ENCODE data around the gene ATRNL1. TPM values are rescaled to one million over a fixed set of nuclear protein-coding genes. Genes with fewer than 3 reads are reported as not detected.

The ATRNL1 gene
- polyA plus RNA-seq, 2 of the 4 experiments (the other 2 are of a cell fraction): 0.13 to 0.34 TPM

- Histone ChIP-seq H3K4me3 (no peak overlapping the region), H3K4me2 (no peak overlapping the region), H3K27ac (no peak overlapping the region), H3K4me1 (no peaks in the 10 kb centered on the region), H3K9me3 (no peaks in the 10 kb centered on the region)
- ChIA-PET CTCF (no interaction called here), POLR2A (no interaction called here)
- TF ChIP-seq MAFK (IDR thresholded peaks at IDR 0.05; ENCODE audit: partially characterized antibody) (peak; percentile 73), ZFP36 (IDR thresholded peaks at IDR 0.05; ENCODE audit: borderline replicate concordance, partially characterized antibody) (no peak)
- no peak for ATAC-seq
- no peak for DNase-seq (ENCODE audit: low read depth in 1 of 2, low spot score in 1 of 2)
- FAIRE-seq: no peak
These were observed 569.3 kb downstream of the ATRNL1 start for GRCh38 chr10:115662422-115662821.

- POLR2A ChIA-PET: no interaction called here
- no peak overlapping the region for H3K4me3 ChIP-seq
- no peak overlapping the region for H3K27ac ChIP-seq
- ATAC-seq (no peak), DNase-seq (ENCODE audit: low read depth in 1 of 2, low spot score in 1 of 2) (no peak), FAIRE-seq (no peak)
- TF ChIP-seq CBX2 (IDR thresholded peaks at IDR 0.05; ENCODE audit: borderline replicate concordance, low read depth): no peak
- no peak for TF ChIP-seq FOSL2 (IDR thresholded peaks at IDR 0.05)
- no peak for TF ChIP-seq FOSL2 (CRISPR knock-in tag; IDR thresholded peaks at IDR 0.05)
- no peak for TF ChIP-seq RAD21 (conservative IDR thresholded peaks at IDR 0.05 in 1 of 2, IDR thresholded peaks at IDR 0.05 in 1 of 2)
- no peak for TF ChIP-seq CEBPB (IDR thresholded peaks at IDR 0.05)
- no peak for TF ChIP-seq SREBF2 (IDR thresholded peaks at IDR 0.05)
- TF ChIP-seq BHLHE40 (IDR thresholded peaks at IDR 0.05; ENCODE audit: low read depth, low read length): no peak
- no peak for TF ChIP-seq PBX3 (IDR thresholded peaks at IDR 0.05)
- TF ChIP-seq HEYL (CRISPR knock-in tag; IDR thresholded peaks at IDR 0.05): no peak
- TF ChIP-seq HOXB5 (CRISPR knock-in tag; IDR thresholded peaks at IDR 0.05): no peak
- TF ChIP-seq MAZ (IDR thresholded peaks at IDR 0.05; ENCODE audit: borderline replicate concordance, low read depth, low read length): no peak
- no peak for TF ChIP-seq ATOH8 (CRISPR knock-in tag; IDR thresholded peaks at IDR 0.05; ENCODE audit: low read depth)
- TF ChIP-seq RNF2 (IDR thresholded peaks at IDR 0.05; ENCODE audit: borderline replicate concordance, low read depth): no peak
- no peak for TF ChIP-seq MYC (IDR thresholded peaks at IDR 0.05; ENCODE audit: borderline replicate concordance, low read length)
- no peak for TF ChIP-seq CHD2 (IDR thresholded peaks at IDR 0.05; ENCODE audit: low read length, partially characterized antibody)
- no peak for TF ChIP-seq REST (IDR thresholded peaks at IDR 0.05)
- TF ChIP-seq KDM1A (IDR thresholded peaks at IDR 0.05; ENCODE audit: low read depth): no peak
- no peak for TF ChIP-seq ELK1 (IDR thresholded peaks at IDR 0.05; ENCODE audit: low read depth, low read length)
- no peak for TF ChIP-seq HOXB13 (CRISPR knock-in tag; IDR thresholded peaks at IDR 0.05; ENCODE audit: low read depth)
- no peak for TF ChIP-seq TP53 (CRISPR knock-in tag; IDR thresholded peaks at IDR 0.05)
- TF ChIP-seq FOSB (CRISPR knock-in tag; IDR thresholded peaks at IDR 0.05): no peak
- no peak overlapping the region for H3K4me2 ChIP-seq
- CTCF ChIA-PET: no interaction called here
- 0% methylated on average over 2 of the region's 2 CpGs for WGBS (ENCODE audit: missing lambda C conversion rate)
- H3K4me1 ChIP-seq: no peaks in the 10 kb centered on the region
- H3K9me3 ChIP-seq: no peaks in the 10 kb centered on the region
These were observed 572.4 kb downstream of the ATRNL1 start for GRCh38 chr10:115665549-115665948.

All from A549 (cell line).